ENCODE measurements around the gene NEU4. TPM values are rescaled to one million over a fixed set of nuclear protein-coding genes. Genes with fewer than 3 reads are reported as not detected.
"Not testable (repeated sequence)": the region's sequence is repeated elsewhere in the genome, so short reads cannot be mapped to it uniquely, and the experiment has no call there.

Gene NEU4
- polyA plus RNA-seq, 1 donor from 2014 or later, result not detected

DNA sequence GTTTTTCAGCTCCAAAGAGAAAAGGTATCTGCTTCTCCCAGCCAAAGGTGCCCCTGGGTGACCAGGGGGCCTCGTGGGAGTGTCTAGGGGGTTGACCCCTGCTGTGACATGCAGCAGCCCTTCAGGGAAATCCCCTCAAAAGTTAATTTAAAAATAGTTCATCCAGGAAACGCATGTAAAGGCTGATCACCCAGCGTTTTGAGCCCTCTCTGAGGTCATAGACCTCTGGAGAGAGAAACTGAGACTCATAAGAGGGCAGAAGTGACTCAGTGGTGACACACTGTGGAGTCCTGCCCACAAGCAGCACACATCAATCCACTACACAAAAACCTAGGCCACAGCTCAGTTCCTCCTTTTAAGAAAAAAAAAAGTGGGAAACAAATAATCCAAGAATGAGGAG lies 20.4 kb upstream of the NEU4 start:
- H3K4me2 ChIP-seq (ENCODE audit: low read length), result no peak overlapping the region
- H3K27me3 ChIP-seq (ENCODE audit: insufficient read depth, low read depth, low read length), result no peaks in the 10 kb centered on the region
- TF ChIP-seq EZH2 (IDR thresholded peaks at IDR 0.05; ENCODE audit: borderline replicate concordance, insufficient read depth, low read length, poor library complexity, severe bottlenecking) (no peak), MXI1 (conservative IDR thresholded peaks at IDR 0.05; ENCODE audit: poor library complexity, severe bottlenecking) (no peak), EP300 (conservative IDR thresholded peaks at IDR 0.05; ENCODE audit: poor library complexity, severe bottlenecking) (no peak), POLR2AphosphoS5 (IDR thresholded peaks at IDR 0.05) (no peak), TAF1 (IDR thresholded peaks at IDR 0.05; ENCODE audit: low read depth) (no peak)
- H3K27ac ChIP-seq (ENCODE audit: low read length), result no peak overlapping the region
- no peaks in the 10 kb centered on the region for H3F3A ChIP-seq (ENCODE audit: insufficient read depth, low read length, poor library complexity, severe bottlenecking)
- H4K20me1 ChIP-seq (ENCODE audit: insufficient read depth), result no peaks in the 10 kb centered on the region
- H3K79me2 ChIP-seq (replicated peaks; ENCODE audit: insufficient read depth, low read length), result no peaks in the 10 kb centered on the region
- H3K36me3 ChIP-seq (ENCODE audit: insufficient read depth, low read length), result no peaks in the 10 kb centered on the region
- no peak overlapping the region for H3K9ac ChIP-seq (ENCODE audit: low read length)
- H3K9me2 ChIP-seq (ENCODE audit: insufficient read depth, low read length), result no peaks in the 10 kb centered on the region
- no peaks in the 10 kb centered on the region for H3K9me3 ChIP-seq (ENCODE audit: low read length)
- H2AFZ ChIP-seq (ENCODE audit: low read depth, low read length), result no peak overlapping the region
- no peak overlapping the region for H3K4me3 ChIP-seq (ENCODE audit: low read length)

- not testable (repeated sequence) for H2AFZ ChIP-seq (ENCODE audit: low read depth, low read length); H3K4me2 ChIP-seq (ENCODE audit: low read length); H3F3A ChIP-seq (ENCODE audit: insufficient read depth, low read length, poor library complexity, severe bottlenecking); H3K79me2 ChIP-seq (replicated peaks; ENCODE audit: insufficient read depth, low read length); H3K36me3 ChIP-seq (ENCODE audit: insufficient read depth, low read length); H3K27me3 ChIP-seq (ENCODE audit: insufficient read depth, low read depth, low read length); H3K9me2 ChIP-seq (ENCODE audit: insufficient read depth, low read length); H3K9ac ChIP-seq (ENCODE audit: low read length); H3K9me3 ChIP-seq (ENCODE audit: low read length); H3K27ac ChIP-seq (ENCODE audit: low read length); H4K20me1 ChIP-seq (ENCODE audit: insufficient read depth); H3K4me3 ChIP-seq (ENCODE audit: low read length)
Observed at GRCh38 chr2:241791385-241791784, 17.6 kb upstream of the NEU4 start.

DNA sequence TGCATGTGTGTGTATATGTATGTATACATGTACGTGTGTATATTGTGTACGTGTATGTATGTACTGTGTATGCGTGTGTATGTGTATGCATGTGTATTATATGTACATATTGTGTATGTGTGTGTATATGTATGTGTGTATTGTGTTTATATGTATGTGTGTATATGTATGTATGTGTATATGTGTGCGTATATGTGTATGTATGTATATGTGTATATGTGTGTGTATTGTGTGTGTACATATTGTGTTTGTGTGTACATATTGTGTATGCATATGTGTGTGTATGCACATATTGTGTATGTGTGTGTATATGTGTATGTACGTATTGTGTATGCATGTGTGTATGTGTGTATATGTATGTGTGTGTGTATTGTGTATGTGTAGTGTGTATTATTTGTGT lies 15.6 kb upstream of the NEU4 start:
- H3K27me3 ChIP-seq (ENCODE audit: insufficient read depth, low read depth, low read length), result no peaks in the 10 kb centered on the region
- H4K20me1 ChIP-seq (ENCODE audit: insufficient read depth), result no peaks in the 10 kb centered on the region
- no peak overlapping the region for H3K4me2 ChIP-seq (ENCODE audit: low read length)
- TF ChIP-seq SMC3 (conservative IDR thresholded peaks at IDR 0.05; ENCODE audit: poor library complexity) (no peak), TAF1 (IDR thresholded peaks at IDR 0.05; ENCODE audit: low read depth) (no peak), RAD21 (conservative IDR thresholded peaks at IDR 0.05) (no peak), EP300 (conservative IDR thresholded peaks at IDR 0.05; ENCODE audit: poor library complexity, severe bottlenecking) (no peak), POLR2AphosphoS5 (IDR thresholded peaks at IDR 0.05) (no peak), EZH2 (IDR thresholded peaks at IDR 0.05; ENCODE audit: borderline replicate concordance, insufficient read depth, low read length, poor library complexity, severe bottlenecking) (no peak), MXI1 (conservative IDR thresholded peaks at IDR 0.05; ENCODE audit: poor library complexity, severe bottlenecking) (no peak), CTCF (IDR thresholded peaks at IDR 0.05; ENCODE audit: poor library complexity, severe bottlenecking) (no peak)
- TF ChIP-seq, protein P1, sequence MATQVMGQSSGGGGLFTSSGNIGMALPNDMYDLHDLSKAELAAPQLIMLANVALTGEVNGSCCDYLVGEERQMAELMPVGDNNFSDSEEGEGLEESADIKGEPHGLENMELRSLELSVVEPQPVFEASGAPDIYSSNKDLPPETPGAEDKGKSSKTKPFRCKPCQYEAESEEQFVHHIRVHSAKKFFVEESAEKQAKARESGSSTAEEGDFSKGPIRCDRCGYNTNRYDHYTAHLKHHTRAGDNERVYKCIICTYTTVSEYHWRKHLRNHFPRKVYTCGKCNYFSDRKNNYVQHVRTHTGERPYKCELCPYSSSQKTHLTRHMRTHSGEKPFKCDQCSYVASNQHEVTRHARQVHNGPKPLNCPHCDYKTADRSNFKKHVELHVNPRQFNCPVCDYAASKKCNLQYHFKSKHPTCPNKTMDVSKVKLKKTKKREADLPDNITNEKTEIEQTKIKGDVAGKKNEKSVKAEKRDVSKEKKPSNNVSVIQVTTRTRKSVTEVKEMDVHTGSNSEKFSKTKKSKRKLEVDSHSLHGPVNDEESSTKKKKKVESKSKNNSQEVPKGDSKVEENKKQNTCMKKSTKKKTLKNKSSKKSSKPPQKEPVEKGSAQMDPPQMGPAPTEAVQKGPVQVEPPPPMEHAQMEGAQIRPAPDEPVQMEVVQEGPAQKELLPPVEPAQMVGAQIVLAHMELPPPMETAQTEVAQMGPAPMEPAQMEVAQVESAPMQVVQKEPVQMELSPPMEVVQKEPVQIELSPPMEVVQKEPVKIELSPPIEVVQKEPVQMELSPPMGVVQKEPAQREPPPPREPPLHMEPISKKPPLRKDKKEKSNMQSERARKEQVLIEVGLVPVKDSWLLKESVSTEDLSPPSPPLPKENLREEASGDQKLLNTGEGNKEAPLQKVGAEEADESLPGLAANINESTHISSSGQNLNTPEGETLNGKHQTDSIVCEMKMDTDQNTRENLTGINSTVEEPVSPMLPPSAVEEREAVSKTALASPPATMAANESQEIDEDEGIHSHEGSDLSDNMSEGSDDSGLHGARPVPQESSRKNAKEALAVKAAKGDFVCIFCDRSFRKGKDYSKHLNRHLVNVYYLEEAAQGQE (IDR thresholded peaks at IDR 0.05; ENCODE audit: borderline replicate concordance), result no peak
- no peak overlapping the region for H3K4me3 ChIP-seq (ENCODE audit: low read length)
- no peaks in the 10 kb centered on the region for H3K79me2 ChIP-seq (replicated peaks; ENCODE audit: insufficient read depth, low read length)
- no peaks in the 10 kb centered on the region for H3F3A ChIP-seq (ENCODE audit: insufficient read depth, low read length, poor library complexity, severe bottlenecking)
- H2AFZ ChIP-seq (ENCODE audit: low read depth, low read length), result no peak overlapping the region
- no peak overlapping the region for H3K9ac ChIP-seq (ENCODE audit: low read length)
- H3K9me2 ChIP-seq (ENCODE audit: insufficient read depth, low read length), result no peaks in the 10 kb centered on the region
- H3K27ac ChIP-seq (ENCODE audit: low read length), result no peak overlapping the region
- H3K9me3 ChIP-seq (ENCODE audit: low read length), result no peaks in the 10 kb centered on the region
- no peaks in the 10 kb centered on the region for H3K36me3 ChIP-seq (ENCODE audit: insufficient read depth, low read length)

All from neural cell (in vitro differentiated cells).